Fibroblast of pulmonary artery (primary cell): Measurements from ENCODE around the gene PTOV1.
A peak's percentile ranks its signal among the peaks of the same experiment; 100 is the strongest.

ENCODE experiments used
- DNase-seq: peaks from one replicate; pipeline ENCODE4 v3.0.0-alpha.2; 2010; ENCODE audit warnings: low read depth
- H3K4me3 ChIP-seq: replicated peaks from 2 replicates; pipeline ENCODE4 v1.5.1; 2011; ENCODE audit warnings: low read depth, mild to moderate bottlenecking, control low read depth, low read length, moderate library complexity
- TF ChIP-seq, protein P1 (sequence below): IDR thresholded peaks from 2 replicates; pipeline ENCODE4 v1.5.1; 2011; ENCODE audit warnings: mild to moderate bottlenecking, control low read depth, low read length, inconsistent platforms; ENCODE audit errors: missing control alignments

The PTOV1 gene

GRCh38 chr19:49876422-49877019 is 25.6 kb downstream of the PTOV1 start:
- TF ChIP-seq, protein P1, sequence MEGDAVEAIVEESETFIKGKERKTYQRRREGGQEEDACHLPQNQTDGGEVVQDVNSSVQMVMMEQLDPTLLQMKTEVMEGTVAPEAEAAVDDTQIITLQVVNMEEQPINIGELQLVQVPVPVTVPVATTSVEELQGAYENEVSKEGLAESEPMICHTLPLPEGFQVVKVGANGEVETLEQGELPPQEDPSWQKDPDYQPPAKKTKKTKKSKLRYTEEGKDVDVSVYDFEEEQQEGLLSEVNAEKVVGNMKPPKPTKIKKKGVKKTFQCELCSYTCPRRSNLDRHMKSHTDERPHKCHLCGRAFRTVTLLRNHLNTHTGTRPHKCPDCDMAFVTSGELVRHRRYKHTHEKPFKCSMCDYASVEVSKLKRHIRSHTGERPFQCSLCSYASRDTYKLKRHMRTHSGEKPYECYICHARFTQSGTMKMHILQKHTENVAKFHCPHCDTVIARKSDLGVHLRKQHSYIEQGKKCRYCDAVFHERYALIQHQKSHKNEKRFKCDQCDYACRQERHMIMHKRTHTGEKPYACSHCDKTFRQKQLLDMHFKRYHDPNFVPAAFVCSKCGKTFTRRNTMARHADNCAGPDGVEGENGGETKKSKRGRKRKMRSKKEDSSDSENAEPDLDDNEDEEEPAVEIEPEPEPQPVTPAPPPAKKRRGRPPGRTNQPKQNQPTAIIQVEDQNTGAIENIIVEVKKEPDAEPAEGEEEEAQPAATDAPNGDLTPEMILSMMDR, result no peak
- DNase-seq, result peak; percentile 99

DNA sequence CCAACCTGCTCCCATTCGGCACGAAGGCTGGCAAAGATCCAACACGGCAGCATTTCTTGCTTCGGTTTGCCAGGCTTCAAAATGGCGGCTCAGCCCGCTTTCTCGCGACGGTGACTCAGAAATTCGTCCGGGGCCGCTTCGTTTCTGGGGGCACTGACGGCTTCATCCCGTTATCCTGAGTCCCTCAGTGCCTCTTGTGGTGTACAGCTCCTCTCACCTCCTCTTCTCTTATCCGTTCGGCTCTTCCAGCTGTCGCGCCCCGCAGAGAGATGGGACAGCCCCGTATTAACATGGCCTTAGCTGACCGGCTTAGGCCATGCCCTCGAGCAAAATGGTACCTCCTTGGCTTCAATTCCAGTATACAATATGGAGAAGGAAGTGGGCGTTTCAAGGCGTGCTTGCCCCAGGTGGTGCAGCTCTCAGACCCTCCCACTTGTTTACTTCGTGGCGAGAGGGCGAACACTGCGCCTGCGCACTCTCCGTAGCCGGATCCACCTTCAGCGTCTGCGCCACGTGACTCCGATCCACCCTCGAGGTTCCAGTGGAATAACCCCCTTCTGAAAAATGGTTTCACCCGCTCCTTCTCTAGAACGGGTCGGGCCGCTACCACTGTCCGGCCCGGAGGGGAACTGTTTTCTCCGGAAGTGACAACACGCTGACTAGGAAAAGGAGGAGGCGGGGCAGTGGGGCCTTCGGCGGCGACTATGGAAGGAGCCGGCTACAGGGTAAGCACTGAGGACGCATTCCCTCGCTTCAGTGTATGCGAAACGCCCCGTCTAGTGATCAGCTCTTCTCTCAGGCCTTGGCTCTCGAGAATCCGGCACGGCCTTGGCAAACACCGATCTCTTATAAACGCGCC is 26.3 kb downstream of the PTOV1 start, which contains the start of the genes AKT1S1 and TBC1D17:
TSS of gene AKT1S1 (minus strand) at position 336 of the 859 bp plus-strand sequence. CDS start 4,060 bp downstream, outside the sequence.
TSS of gene TBC1D17 (plus strand) at position 683 of the 859 bp plus-strand sequence. CDS start at position 705, 22 bp downstream.
- H3K4me3 ChIP-seq, result peak within 1 kb of the TSS; percentile 99
- DNase-seq, result peak; percentile 100
- TF ChIP-seq, protein P1, result no peak

More at GRCh38 chr19:49876422-49877019, 25.6 kb downstream of the PTOV1 start:
- peak overlapping the region; percentile 99 for H3K4me3 ChIP-seq

DNA sequence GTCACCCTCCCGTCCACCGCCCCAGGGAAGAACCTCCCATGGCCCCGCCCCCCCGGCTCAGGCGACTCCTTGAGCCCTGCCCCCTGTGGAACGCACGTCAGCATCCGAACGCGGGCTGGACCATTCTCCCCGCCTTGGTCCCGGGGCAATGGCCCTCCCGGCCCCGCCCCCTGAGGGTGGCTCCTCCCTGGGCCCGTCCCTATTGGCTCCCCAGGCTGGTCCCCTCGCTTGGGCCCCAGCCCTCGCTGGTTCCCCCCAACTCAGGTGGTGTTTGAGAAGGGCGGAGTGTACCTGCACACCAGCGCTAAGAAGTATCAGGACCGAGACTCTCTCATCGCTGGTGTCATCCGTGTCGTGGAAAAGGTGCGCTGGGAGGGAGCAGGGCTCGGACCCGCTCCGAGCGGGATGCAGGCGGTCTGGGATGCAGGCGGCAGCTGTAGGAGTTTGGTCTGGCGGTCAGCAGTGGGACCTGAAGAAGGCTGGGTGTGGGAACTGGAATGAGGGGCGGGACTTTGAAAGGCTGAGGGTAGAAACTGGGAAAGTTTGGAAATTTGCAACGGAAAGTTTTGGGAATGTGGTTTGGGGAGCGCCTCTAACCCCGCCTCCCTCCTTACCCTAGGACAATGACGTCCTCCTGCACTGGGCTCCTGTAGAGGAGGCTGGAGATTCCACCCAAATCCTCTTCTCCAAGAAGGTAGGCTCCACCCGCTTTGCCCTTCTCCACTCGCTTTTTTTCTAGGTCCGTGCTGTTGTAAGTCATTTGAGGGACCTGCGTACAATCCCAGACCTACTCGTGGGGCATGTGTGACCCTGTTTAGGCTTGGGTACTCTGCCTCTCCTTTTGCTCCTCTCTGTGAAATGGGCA is 27.2 kb downstream of the PTOV1 start:
- TF ChIP-seq, protein P1, result no peak
- peak; percentile 98 for DNase-seq
- peak overlapping the region; percentile 99 for H3K4me3 ChIP-seq

DNA sequence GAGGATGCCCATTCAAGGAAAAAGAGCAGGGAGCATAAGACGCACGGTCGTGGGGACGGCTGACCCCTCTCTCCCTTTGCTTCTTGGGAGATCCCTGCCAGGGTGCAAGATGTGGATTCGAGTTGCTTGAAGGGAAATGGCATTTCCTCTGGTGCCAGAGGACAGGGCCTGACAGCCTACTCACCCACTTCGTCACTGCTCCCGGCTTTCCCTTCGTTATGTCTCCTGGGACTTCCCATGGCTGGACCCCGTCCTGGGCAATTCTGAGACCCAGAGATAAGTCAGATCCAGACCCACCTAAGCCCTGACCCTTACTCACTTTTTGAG is 27.7 kb downstream of the PTOV1 start:
- peak overlapping the region; percentile 99 for H3K4me3 ChIP-seq
- TF ChIP-seq, protein P1, result no peak
- DNase-seq, result no peak

- TF ChIP-seq, protein P1, result no peak
- H3K4me3 ChIP-seq, result no peak overlapping the region
- DNase-seq, result no peak
Measured at GRCh38 chr19:49879243-49879963, 28.4 kb downstream of the PTOV1 start.
